HG02571 (cell line): ENCODE results near the gene SUPT3H.
"Not testable (repeated sequence)": the region's sequence is repeated elsewhere in the genome, so short reads cannot be mapped to it uniquely, and the experiment has no call there.

Experiments
- ATAC-seq: cut with Tn5 transposase; IDR thresholded peaks from one replicate; pipeline ENCODE4 v1.9.1; 2021; ENCODE audit warnings: mild to moderate bottlenecking, moderate library complexity; ENCODE audit not compliant: unreplicated experiment

Gene SUPT3H

DNA sequence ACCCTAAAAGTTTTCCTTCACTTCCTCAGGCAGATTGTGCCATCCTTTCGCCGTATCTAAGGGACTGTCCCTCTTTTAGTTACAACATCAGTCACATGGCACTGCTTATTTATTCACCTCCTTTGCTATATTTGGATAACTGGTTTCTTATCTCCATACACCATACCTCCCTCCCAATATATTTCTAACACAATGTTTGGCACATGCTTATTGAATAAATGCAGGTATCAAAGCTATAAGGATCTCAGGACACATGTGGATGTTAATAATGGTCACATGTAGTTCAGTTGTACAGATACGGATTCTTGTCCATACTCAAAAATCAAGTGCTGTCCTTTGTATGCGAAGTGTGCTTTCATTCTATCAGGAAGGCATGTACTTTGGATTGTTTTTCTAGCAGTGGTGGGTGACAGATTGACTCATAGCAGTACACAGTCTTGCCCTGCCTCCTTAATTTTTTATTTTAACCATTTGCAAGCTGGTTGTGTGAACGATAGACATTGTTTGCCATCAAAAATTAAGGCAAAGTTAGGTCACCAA is 456.7 kb downstream of the SUPT3H start:
- no peak for ATAC-seq

DNA sequence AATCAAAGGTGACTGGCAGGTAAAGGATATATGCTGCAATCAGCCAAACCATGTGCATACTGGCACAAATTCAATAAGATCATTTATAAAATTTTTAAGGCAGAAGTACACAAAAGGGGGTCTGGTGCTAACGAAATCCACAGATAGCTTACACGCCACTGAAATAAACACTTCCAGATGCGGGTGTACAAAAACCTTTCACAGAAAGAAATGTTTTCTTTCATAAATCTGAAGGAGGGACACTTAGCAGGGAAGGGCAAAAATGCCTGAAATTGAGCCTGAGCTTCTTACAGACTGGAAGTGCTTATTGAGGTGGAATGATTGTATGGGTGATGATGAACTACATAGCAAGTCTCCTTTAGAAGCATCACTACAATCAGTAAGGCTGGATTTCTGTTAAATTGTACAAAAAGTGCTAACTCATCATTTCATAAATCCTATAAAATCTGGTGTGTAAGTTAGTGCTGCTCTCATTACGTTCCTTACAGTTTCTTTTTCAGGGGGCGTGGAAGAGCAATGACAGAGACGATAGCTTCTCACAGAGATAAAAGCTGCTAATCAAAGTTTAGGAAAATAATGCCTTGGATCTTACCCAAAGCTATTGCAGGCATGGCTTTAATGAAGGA is 458.9 kb downstream of the SUPT3H start:
- ATAC-seq: no peak

DNA sequence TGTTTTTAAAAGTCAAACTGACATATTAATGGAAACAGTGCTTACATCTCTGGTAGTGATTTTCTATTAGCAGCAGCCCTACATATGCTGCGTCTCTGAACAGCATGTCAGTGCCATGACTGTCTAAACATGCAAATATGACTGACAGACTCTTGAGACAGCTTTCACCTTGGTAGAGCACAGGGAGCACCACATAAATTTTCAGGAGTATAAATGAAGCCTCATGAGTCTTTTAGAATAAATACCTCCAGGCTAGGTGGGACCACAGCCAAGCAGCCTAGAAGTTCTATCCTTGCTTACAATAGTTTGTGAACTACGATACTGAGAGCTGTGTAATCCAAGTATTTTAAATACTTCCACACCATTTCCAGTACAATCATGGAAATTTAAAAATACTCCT is 460.3 kb downstream of the SUPT3H start:
- ATAC-seq: no peak

DNA sequence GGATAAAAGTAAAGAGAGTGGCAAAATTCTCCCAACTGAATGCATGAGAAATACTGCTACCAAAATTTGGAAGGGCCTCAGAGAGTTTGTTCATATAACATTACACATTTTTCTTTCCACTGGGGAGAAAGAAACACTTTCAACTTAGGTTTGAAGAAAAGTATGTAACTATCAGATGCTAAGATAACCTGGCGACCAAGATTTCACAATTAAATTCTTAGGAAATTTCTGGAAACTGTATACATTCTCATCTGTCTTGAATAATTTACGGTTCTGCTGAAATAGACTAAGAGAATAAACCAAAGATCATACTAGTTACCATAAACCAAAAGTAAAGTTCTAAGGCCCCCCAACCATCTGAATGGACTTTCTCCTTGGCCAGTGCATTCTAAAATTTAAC is 462.6 kb downstream of the SUPT3H start:
- ATAC-seq: no peak

DNA sequence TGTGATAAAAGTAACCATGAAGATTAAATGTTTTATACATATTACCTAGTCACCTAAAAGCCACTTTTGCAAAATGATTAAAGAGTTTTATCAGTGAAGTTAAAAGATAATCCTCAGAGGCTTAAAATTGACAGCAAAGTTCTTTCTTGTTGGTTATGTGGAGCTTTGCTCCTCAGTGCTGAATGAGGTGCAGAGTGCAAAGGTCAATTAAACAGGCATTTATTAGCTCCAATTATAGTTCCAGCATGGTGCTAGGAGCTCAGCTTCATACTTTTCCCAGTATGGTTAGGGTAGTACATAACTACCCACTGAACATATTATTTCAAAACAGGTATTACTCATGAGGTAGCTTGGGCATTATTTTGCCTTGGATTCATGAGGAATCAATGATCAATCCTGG is 463.6 kb downstream of the SUPT3H start:
- ATAC-seq: no peak

DNA sequence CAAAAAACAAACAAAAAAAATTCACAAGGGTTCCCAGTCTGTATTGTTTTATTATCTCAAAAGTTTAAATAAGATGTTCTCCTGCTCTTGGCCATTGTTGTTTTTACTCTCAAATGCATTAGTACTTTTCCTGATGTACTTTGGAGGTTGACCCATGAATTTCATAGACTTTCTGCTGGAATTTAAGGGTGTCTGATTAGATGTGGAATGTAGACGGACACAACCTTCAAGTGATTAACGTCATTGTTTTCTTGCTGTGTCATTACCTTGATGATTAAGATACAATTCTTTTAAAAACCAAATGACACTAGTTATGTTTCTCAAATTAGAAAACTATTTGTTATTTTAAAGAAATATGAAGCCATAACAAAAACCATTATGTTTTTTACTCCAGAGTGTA is 471.0 kb downstream of the SUPT3H start:
- no peak for ATAC-seq

DNA sequence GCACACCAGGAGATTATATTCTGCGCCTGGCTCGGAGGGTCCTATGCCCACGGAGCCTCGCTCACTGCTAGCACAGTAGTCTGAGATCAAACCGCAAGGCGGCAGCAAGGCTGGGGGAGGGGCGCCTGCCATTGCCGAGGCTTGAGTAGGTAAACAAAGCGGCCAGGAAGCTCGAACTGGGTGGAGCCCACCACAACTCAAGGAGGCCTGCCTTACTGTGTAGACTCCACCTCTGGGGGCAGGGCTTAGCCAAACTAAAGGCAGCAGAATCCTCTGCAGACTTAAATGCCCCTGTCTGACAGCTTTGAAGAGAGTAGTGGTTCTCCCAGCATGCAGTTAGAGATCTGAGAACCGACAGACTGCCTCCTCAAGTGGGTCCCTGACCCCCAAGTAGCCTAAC is 477.4 kb downstream of the SUPT3H start:
- not testable (repeated sequence) for ATAC-seq

DNA sequence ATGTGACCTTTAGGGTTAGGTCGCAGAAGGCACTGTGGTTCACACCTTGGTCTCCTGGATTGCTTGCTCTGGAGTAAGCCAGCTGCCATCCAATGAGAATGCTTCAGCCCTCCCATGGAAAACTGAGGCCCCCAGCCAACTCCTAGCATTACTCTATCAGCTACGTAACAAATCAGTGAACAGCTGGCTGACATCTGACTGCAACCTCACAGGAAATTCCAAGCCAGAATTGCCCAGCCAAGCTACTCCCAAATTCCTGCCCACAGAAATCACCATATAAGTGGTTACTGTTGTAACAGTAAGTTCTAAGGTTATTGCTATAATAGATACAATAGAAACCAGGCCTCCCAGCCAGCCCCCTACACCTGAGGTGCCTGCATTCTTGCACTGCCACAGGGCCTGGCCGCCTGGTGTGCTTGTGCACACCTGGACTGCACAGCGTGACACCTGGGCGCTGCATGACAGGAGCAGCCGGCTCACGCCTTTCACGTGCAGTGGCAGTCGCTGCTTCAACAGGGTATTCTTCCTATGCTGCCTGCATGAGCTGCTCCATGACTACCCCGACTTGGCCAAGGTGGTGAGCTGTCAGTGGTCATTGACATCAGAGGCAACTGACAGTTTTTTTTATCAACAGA is 479.3 kb downstream of the SUPT3H start:
- ATAC-seq: no peak

DNA sequence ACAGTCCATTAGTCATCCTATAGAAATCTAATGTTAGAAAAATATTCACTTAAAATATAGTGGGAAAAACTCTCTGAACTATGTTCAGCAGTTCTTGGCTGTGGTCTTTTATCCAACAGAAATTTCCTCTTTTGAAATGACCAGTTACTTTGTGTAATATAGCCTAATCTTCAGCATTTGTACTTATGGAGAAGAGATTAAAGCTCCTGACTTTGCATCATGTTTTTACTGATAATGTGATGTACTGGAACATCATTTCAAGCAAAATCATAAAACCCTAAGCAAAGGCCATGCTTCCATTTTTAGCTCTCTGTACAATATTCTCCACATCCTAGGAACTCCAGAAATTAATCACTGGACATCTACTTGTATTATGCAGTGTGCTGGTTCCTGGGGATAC is 480.4 kb downstream of the SUPT3H start:
- no peak for ATAC-seq

DNA sequence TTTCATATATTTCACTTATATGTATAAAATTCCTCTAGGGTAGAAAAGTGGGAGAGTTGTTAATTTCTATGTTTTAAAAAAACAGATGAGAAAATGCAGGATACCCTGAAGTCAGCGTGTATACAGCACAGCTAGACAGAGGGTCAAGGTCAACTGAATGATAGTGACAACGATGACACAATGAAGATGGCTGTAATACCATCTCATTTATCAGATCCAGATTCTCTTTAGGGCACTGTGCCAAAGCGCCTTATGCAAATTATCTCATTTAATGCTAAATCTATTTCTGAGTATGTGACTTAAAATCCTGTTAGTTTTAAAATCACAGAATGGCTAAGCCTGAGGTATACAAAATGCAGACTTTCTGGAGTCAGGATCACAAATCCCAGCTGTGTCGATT is 481.0 kb downstream of the SUPT3H start:
- ATAC-seq: no peak

DNA sequence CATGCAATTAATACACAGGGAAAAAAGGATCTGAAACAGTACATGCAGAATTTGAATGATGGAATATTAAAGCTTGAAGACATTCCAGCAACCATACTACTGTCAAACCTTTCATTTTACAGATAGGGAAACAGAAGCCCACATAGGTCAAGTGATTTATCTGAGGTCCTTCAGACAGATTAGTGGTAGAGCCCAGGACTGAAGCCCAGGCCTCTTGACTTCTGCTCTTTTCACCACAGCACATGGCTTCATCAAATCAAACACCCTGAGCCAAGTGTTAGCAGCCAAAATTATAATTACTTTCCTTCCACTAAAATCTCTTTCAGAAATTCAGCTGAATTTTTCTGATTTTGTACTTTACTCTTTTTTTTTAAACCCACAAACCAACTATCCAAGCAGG is 485.2 kb downstream of the SUPT3H start:
- no peak for ATAC-seq

DNA sequence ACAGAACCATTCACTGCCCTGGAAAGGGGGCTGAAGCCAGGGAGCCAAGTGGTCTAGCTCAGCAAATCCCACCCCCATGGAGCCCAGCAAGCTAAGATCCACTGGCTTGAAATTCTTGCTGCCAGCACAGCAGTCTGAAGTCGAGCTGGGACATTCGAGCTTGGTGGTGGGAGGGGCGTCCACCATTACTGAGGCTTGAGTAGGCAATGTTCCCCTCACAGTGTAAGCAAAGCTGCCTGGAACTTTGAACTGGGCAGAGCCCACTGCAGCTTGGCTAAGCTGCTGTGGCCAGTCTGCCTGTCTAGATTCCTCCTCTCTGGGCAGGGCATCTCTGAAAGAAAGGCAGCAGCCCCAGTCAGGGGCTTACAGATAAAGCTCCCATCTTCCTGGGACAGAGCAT is 498.7 kb downstream of the SUPT3H start:
- ATAC-seq: not testable (repeated sequence)

DNA sequence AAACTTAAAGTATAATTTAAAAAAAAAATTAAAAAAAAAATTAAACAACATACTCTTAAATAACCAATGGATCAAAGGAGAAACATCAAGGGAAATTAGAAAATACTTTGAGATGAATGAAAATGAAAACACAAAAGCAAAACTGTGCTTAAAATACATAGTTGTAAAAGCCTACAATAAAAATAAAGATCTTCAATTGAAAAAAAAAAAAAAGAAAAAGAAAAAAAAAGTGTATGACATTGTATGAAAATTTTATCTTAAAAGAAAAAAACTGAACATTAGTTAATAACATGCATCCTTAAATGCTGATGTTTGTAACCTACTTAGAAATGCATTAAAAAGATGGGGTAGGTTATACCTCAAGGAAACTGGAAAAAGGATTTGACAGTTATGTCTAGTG is 501.1 kb downstream of the SUPT3H start:
- not testable (repeated sequence) for ATAC-seq

DNA sequence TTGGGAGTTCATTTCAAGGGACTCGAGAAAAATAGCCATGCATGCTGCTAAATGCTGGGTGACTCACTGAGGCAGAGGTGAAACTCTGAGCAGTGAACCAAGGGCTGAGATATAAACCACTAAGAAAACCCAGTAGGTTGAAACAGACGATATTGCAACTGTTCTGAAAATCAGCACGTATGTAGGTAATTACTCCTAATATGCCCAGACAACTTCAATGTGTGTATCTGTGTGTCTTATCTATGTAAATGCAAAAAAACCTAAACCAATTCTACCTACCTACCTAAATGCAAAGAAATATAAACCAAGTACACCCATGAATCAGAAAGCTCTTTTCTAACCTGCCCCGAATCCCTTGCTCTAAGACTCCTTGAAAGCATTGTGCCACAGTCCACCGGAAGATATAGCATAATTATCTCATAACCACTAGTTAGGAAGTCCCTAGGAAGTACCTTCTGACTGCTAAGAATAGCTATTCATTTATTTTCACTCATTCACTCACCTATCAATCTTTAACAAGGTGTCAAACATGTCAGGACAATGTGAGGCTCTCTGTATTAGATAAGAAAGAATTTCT is 508.3 kb downstream of the SUPT3H start:
- peak; percentile 73 for ATAC-seq

DNA sequence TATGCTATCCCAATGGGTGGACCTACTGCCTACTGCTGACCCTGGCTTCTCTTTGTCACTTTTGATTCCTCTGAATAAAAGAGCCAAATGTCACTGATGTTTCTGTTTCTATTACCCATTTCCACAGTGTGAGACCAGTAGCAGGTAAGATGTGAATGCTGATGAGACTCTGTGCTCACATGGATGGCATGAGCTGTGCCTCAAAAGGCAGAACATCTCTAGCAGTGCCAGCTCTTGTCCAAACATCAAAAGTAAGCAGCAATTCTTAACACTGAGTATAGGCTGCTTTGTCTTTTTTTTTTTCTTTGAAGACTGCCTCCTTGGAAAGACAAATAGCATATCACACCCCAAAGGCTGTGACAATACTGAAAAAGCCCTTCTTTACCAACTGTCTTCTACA is 508.8 kb downstream of the SUPT3H start:
- peak; percentile 14 for ATAC-seq

DNA sequence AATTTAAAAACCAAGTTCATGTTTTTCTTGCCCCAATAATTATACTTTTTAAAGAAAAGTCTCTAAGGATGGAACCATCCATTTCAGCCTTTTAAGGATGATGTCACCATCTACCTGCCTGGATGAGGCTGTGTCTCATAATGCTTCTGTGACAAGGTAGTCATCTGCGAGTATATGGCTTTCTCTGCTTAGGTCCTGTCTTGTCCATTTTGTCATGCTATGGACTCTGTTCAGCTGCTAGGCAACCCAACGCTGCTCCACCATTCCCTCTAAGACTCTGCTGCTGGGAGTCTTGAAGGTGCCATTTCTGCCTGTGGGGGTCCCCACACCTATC is 509.4 kb downstream of the SUPT3H start:
- no peak for ATAC-seq

DNA sequence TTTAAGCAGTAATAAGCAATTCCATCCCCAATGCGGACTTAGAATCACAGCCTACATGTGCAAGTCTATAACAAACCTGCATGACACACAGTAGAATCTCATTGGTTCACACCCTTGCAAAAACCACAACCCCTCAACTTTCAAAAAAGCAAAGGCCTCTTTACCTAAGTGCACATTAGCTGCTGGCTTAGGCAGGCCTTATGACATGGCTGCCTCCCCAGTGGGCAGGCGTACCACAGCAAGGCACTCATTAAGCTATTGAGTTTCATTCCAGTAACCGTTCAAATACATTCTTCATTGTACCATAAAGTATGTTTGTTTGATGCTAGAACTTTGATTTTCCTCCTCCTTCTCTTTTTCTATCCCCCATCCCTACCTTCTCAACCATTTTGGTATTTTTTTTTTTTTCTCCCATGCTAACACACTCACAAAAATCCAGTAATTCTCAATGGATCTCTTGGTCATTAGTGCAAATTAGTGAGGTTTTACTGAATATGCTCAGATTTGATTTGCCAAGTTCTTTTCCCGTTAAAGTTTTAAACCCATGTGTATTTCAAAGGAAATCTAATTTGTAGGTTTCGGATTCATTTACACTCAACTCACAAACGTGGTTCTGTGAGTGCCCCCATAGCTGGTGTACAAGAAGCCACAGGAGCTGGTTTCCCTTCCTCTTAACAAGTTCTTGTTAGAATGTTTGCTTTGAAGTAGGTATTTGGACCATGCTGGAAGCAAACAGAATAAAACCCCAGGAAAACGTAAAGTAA is 510.0 kb downstream of the SUPT3H start:
- no peak for ATAC-seq

DNA sequence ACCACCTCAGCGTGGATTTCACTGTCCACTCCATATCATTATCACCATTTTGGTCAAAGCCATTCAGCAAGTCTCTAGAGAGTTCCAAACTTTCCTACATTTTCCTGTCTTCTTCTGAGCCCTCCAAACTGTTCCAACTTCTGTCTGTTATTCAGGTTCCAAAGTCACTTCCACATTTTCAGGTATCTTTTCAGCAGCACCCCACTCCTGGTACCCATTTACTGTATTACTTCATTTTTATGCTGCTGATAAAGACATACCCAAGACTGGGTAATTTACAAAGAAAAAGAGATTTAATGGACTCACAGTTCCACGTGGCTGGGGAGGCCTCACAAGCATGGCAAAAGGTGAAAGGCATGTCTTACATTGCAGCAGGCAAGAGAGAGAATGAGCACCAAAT is 512.5 kb downstream of the SUPT3H start:
- ATAC-seq: not testable (repeated sequence)

DNA sequence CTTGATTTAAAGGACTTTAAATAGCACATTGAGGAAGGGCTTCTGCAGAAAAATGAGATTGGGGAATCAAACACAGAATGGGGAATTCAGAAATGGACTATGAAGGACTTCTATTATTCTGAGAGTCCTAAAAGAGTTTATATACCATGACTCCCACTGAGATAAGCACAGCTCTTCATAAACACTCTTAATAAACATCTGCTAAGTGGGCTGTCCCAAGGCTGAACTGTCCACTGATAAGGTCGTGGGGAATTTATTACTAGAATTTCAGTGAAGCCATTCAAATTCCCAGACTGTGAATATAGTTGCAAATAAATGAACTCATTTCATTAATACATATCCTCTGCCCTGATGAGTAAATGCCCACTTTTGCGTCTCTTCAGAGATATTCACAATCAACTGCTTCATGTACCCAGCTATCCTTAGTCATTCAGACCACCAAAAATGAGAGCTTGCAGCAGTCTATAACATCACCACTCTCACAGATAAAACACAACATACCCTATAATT is 517.8 kb downstream of the SUPT3H start:
- ATAC-seq: no peak

DNA sequence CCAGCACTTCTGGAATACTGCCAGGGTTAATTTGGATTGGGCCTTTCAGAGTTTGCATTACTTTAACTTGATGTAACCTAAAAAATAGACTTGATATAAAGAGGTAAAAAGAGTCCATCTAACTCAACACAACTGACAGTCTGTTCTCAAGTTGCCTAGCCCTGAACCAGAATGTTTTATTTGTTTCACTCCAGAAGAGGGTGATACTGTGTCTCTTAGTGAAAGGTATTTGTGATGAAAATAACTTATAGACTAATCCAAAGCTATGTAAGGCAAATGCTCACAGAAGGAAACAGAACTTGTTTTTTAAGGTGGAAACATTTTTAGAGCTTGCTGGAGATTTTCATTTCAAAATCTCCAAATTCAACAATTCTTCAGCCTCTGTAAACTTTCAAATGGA is 518.7 kb downstream of the SUPT3H start:
- ATAC-seq: no peak

DNA sequence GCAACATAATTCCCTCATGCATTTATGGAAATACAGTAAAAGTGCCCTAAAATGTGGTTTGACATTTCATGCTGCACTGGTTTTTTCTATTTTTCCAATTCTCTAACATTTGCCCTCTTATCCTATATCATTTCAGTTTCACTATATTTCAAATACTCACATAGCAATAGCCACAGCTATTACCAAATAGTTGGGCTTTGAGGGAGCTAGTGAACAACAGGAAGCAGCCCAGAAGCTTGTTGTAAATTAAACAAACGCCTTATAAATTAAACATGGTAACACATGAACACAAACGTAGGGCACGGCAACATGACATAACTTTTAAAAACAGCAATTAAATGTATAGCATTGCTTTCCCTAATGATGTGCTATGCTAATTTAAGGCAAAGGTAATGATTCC is 521.3 kb downstream of the SUPT3H start:
- ATAC-seq: no peak
